Upper lobe of left lung (tissue), 4 donors: ENCODE results near the gene PSMD2.

ENCODE experiments used
- EP300 ChIP-seq, 4 donors: sonication (generic); formaldehyde crosslinking; IDR thresholded peaks; one replicate each; pipeline ENCODE4 v1.5.1; 2017; ENCODE audit warnings: antibody characterized with exemption in 4 of 4, control low read depth in 2 of 4
- POLR2A ChIP-seq, 4 donors: fragments of 450-650 bp; IDR thresholded peaks; one replicate each; pipeline ENCODE4 v1.5.1; 2016 to 2017; ENCODE audit warnings: antibody characterized with exemption in 4 of 4, mild to moderate bottlenecking in 2 of 4
- TF ChIP-seq, protein P1 (sequence below), 6 experiments: fragments of 450-650 bp in 4 of 6; fragments of 200-600 bp in 2 of 6; sonication (generic) in 2 of 6; IDR thresholded peaks; one replicate each; pipeline ENCODE4 v1.5.1; 2016 to 2019; ENCODE audit warnings: antibody characterized with exemption in 6 of 6

DNA sequence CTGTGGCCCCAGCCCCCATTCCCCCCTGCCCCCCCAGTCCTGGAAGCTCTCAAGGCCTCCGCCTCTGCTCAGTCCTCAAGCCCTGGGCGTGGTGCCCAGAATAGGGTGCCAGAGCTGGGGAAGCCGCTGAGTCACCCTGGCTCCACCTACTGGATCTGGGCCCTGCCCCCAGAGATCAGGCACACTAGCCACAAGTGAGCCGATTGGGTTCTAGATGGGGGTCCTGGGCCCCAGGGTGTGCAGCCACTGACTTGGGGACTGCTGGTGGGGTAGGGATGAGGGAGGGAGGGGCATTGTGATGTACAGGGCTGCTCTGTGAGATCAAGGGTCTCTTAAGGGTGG is 21.0 kb downstream of the PSMD2 start:
- TF ChIP-seq, protein P1, sequence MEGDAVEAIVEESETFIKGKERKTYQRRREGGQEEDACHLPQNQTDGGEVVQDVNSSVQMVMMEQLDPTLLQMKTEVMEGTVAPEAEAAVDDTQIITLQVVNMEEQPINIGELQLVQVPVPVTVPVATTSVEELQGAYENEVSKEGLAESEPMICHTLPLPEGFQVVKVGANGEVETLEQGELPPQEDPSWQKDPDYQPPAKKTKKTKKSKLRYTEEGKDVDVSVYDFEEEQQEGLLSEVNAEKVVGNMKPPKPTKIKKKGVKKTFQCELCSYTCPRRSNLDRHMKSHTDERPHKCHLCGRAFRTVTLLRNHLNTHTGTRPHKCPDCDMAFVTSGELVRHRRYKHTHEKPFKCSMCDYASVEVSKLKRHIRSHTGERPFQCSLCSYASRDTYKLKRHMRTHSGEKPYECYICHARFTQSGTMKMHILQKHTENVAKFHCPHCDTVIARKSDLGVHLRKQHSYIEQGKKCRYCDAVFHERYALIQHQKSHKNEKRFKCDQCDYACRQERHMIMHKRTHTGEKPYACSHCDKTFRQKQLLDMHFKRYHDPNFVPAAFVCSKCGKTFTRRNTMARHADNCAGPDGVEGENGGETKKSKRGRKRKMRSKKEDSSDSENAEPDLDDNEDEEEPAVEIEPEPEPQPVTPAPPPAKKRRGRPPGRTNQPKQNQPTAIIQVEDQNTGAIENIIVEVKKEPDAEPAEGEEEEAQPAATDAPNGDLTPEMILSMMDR (IDR thresholded peaks at IDR 0.05): no peak
- no peak for TF ChIP-seq POLR2A (IDR thresholded peaks at IDR 0.05)
- peak in 1 of 4 donors; percentile 38 for TF ChIP-seq EP300 (IDR thresholded peaks at IDR 0.05)
